Uterus (tissue), 2 donors: Measurements from ENCODE around the gene HIVEP2.

Source experiments
- POLR2A ChIP-seq, 2 donors: fragments of 450-650 bp; IDR thresholded peaks; one replicate each; pipeline ENCODE4 v1.6.1; 2016; ENCODE audit warnings: antibody characterized with exemption in 2 of 2, mild to moderate bottlenecking in 1 of 2, moderate library complexity in 1 of 2
- TF ChIP-seq, protein P1 (sequence below), 4 experiments: fragments of 200-600 bp in 2 of 4; fragments of 450-650 bp in 2 of 4; sonication (generic) in 2 of 4; IDR thresholded peaks; one replicate each; pipeline ENCODE4 v1.5.1; 2016 to 2019; ENCODE audit warnings: antibody characterized with exemption in 4 of 4, mild to moderate bottlenecking in 2 of 4, moderate library complexity in 1 of 4

DNA sequence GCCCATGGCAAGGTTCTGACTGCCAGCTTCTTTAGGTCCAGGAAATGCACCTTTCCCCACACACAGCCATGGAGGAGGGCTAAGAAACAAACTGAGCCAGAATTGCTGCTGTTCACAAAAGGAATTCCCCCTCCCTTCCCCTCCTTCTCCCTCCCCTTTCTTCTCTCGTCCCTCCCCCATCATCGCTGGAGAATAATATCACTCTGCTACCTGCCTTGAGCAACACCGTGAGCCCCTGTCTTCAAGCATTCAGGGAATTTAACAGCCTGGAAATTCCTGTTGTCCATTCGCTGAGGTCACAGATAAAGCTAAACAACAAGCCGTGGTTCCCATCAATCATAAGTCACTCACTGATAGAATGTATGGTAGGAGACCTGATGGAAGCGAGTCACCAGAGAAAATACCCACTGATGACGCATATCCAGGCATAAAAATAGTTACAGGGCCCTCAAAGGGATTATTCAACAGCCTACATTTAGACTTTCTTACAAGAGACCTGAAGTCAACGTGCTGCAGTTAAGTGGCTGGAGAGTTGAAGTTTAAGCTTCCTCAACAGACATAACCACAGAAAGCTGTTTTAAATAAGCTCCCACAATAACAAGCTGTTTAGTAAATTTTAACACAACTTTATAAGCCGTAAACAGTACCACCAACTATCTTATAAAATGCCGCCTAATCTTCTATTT is 59.7 kb downstream of the HIVEP2 start:
- TF ChIP-seq, protein P1, sequence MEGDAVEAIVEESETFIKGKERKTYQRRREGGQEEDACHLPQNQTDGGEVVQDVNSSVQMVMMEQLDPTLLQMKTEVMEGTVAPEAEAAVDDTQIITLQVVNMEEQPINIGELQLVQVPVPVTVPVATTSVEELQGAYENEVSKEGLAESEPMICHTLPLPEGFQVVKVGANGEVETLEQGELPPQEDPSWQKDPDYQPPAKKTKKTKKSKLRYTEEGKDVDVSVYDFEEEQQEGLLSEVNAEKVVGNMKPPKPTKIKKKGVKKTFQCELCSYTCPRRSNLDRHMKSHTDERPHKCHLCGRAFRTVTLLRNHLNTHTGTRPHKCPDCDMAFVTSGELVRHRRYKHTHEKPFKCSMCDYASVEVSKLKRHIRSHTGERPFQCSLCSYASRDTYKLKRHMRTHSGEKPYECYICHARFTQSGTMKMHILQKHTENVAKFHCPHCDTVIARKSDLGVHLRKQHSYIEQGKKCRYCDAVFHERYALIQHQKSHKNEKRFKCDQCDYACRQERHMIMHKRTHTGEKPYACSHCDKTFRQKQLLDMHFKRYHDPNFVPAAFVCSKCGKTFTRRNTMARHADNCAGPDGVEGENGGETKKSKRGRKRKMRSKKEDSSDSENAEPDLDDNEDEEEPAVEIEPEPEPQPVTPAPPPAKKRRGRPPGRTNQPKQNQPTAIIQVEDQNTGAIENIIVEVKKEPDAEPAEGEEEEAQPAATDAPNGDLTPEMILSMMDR (IDR thresholded peaks at IDR 0.05) = no peak
- no peak for TF ChIP-seq POLR2A (IDR thresholded peaks at IDR 0.05)
